Measurements from ENCODE around the gene LRCOL1. TPM values are rescaled to one million over a fixed set of nuclear protein-coding genes. Genes with fewer than 3 reads are reported as not detected.

The LRCOL1 gene
- total and polyA plus RNA-seq, 2 of the 8 experiments (the other 6 are each of a cell fraction or from before 2014, with no cell fraction given): not detected

GRCh38 chr12:132587781-132588180 is 22.6 kb downstream of the LRCOL1 start:
- FAIRE-seq: no peak
- Histone ChIP-seq H2BK20ac (ENCODE audit: low read length) (no peak overlapping the region), H3K27me3 (replicated peaks in 1 of 4; ENCODE audit: control insufficient read depth in 3 of 4, extremely low read depth in 1 of 4, insufficient read depth in 3 of 4, low read length in 3 of 4) (peaks cover 52 to 93% (median 82%) of the 10 kb centered on the region in 4 experiments), H3K79me2 (ENCODE audit: control insufficient read depth in 1 of 2, insufficient read depth in 2 of 2, low read length in 2 of 2) (no peaks in the 10 kb centered on the region), H3K4ac (replicated peaks; ENCODE audit: insufficient read length, low read depth, low read length) (no peak overlapping the region), H3K14ac (ENCODE audit: insufficient read length) (no peak overlapping the region), H4K5ac (ENCODE audit: insufficient read length, low read depth, low read length) (no peak overlapping the region), H3K27ac (ENCODE audit: low read depth, low read length) (no peak overlapping the region), H3K4me2 (ENCODE audit: insufficient read depth in 1 of 2, low read depth in 2 of 2, low read length in 2 of 2) (no peak overlapping the region), H3K9me3 (ENCODE audit: insufficient read depth in 2 of 2, low read depth in 1 of 2, low read length in 1 of 2) (peaks cover 0 to 12% of the 10 kb centered on the region in 2 experiments; a peak in 1 of 4 replicates), H3K79me1 (ENCODE audit: low read depth, low read length) (no peaks in the 10 kb centered on the region), H2BK120ac (replicated peaks; ENCODE audit: low read depth, low read length) (no peak overlapping the region), H2BK12ac (ENCODE audit: low read depth, low read length) (no peak overlapping the region), H2BK15ac (ENCODE audit: low read length) (no peak overlapping the region), H4K8ac (ENCODE audit: extremely low read depth, insufficient read depth, low read length) (no peak overlapping the region), H3K4me3 (ENCODE audit: extremely low read depth in 1 of 4, insufficient read depth in 2 of 4, low read depth in 3 of 4, low read length in 4 of 4) (no peak overlapping the region), H3K9ac (replicated peaks in 1 of 4; ENCODE audit: extremely low read depth in 1 of 4, low read depth in 3 of 4, low read length in 3 of 4) (no peak overlapping the region), H3K56ac (replicated peaks; ENCODE audit: insufficient read length, low read depth, low read length) (no peak overlapping the region), H2AK5ac (ENCODE audit: low read depth, low read length) (no peak overlapping the region), H3K18ac (ENCODE audit: extremely low read depth, low read length) (no peak overlapping the region), H4K91ac (replicated peaks; ENCODE audit: insufficient read length, low read length) (no peak overlapping the region), H3K23ac (ENCODE audit: insufficient read length) (no peak overlapping the region), H2AFZ (ENCODE audit: low read length) (no peak overlapping the region), H3K4me1 (replicated peaks in 1 of 4; ENCODE audit: control insufficient read depth in 3 of 4, insufficient read depth in 4 of 4, low read length in 3 of 4) (peaks cover 0 to 4% (median 2%) of the 10 kb centered on the region in 4 experiments; a peak in 2 of 7 replicates), H3K23me2 (ENCODE audit: low read depth, low read length) (peaks cover 9% of the 10 kb centered on the region; the same call in 1 of the 2 replicates), H4K20me1 (replicated peaks in 1 of 2; ENCODE audit: control insufficient read depth in 1 of 2, insufficient read depth in 2 of 2, low read length in 2 of 2) (peaks cover under 1 to 6% of the 10 kb centered on the region in 2 experiments), H2BK5ac (ENCODE audit: low read depth, low read length) (no peak overlapping the region), H3K36me3 (ENCODE audit: control insufficient read depth in 2 of 4, insufficient read depth in 4 of 4, low read length in 3 of 4) (no peaks in the 10 kb centered on the region)
- DNase-seq (ENCODE audit: low read depth in 1 of 2, low spot score in 2 of 2): no peak
- ChIA-PET CTCF (ENCODE audit: partially characterized antibody) (interaction anchor here (1.2 kb wide), 1 partner anchor 26 kb away, joined by 3 read pairs; no protein-coding TSS in a partner anchor), POLR2A (ENCODE audit: partially characterized antibody) (no interaction called here)
- WGBS, 2 experiments (ENCODE audit: extremely low coverage in 1 of 2, insufficient coverage in 1 of 2, insufficient read length in 1 of 2, insufficient replicate concordance in 2 of 2, low coverage in 1 of 2, low lambda C conversion rate in 2 of 2, missing lambda C conversion rate in 1 of 2): 77% methylated on average over 3 of the region's 3 CpGs; no CpG with 5 or more reads in 1 of the 2 experiments
- TF ChIP-seq KDM1A (IDR thresholded peaks at IDR 0.05; ENCODE audit: borderline replicate concordance, low read length): 0 out of 2 replicates have a peak, but pooled peaks have one; percentile 16
- TF ChIP-seq RXRA (IDR thresholded peaks at IDR 0.05; ENCODE audit: insufficient read depth, low read depth, low read length): no peak

All from H1 (cell line).